H1 (cell line): ENCODE results near the gene ST13. TPM values are rescaled to one million over a fixed set of nuclear protein-coding genes. Genes with fewer than 3 reads are reported as not detected.
A peak's percentile ranks its signal among the peaks of the same experiment; 100 is the strongest.

Experiments used
- CTCF ChIA-PET: fragments of 300-600 bp; sonication (Branson Sonifier 250); formaldehyde crosslinking; loops from one replicate; lab custom pipeline; 2021; ENCODE audit not compliant: partially characterized antibody; lab: Charles Lee
- POLR2A ChIA-PET: fragments of 300-600 bp; sonication (Branson Sonifier 250); formaldehyde crosslinking; loops from one replicate; lab custom pipeline; 2021; ENCODE audit warnings: inconsistent platforms; ENCODE audit not compliant: partially characterized antibody; lab: Charles Lee
- DNase-seq, 2 experiments: peaks; one replicate each; pipeline versions ENCODE4 v3.0.0 to v3.0.0-alpha.2; 2010 to 2022; ENCODE audit warnings: low spot score in 2 of 2, low read depth in 1 of 2, mixed read lengths in 1 of 2
- FAIRE-seq: peaks from 2 replicates; lab custom pipeline; 2011; peaks lifted over from hg19 to GRCh38; lab: Jason Lieb, UNC
- H2AFZ ChIP-seq: 2 replicates; pipeline ENCODE4 v1.8.1; 2012; ENCODE audit warnings: low read length, inconsistent platforms
- H2AK5ac ChIP-seq: 2 replicates; pipeline ENCODE4 v1.6.1; 2013; ENCODE audit warnings: low read depth, low read length
- H2BK120ac ChIP-seq: replicated peaks from 2 replicates; pipeline ENCODE3; 2013; ENCODE audit warnings: low read depth, low read length, inconsistent platforms
- H2BK12ac ChIP-seq: 2 replicates; pipeline ENCODE4 v1.6.1; 2013; ENCODE audit warnings: low read depth, low read length
- H2BK15ac ChIP-seq: 2 replicates; pipeline ENCODE4 v1.6.1; 2013; ENCODE audit warnings: low read length
- H2BK20ac ChIP-seq: 2 replicates; pipeline ENCODE4 v1.6.1; 2013; ENCODE audit warnings: low read length
- H2BK5ac ChIP-seq: 2 replicates; pipeline ENCODE4 v1.6.1; 2013; ENCODE audit warnings: low read depth, low read length
- H3K14ac ChIP-seq: 2 replicates; pipeline ENCODE4 v1.6.1; 2013; ENCODE audit warnings: inconsistent platforms; ENCODE audit not compliant: insufficient read length
- H3K18ac ChIP-seq: 2 replicates; pipeline ENCODE4 v1.6.1; 2013; ENCODE audit warnings: low read length; ENCODE audit errors: extremely low read depth
- H3K23ac ChIP-seq: 2 replicates; pipeline ENCODE4 v1.6.1; 2013; ENCODE audit warnings: inconsistent platforms; ENCODE audit not compliant: insufficient read length
- H3K23me2 ChIP-seq: 2 replicates; pipeline ENCODE4 v1.6.1; 2013; ENCODE audit warnings: low read depth, low read length
- H3K27ac ChIP-seq: 2 replicates; pipeline ENCODE4 v1.6.1; 2011; ENCODE audit warnings: low read depth, low read length, inconsistent platforms
- H3K27me3 ChIP-seq, 4 experiments: replicated peaks in 1 of 4; 1 replicate in 1 of 4; 2 replicates in 3 of 4; pipeline versions ENCODE4 v1.6.1 to v1.8.1; 2011 to 2013; ENCODE audit warnings: low read length in 3 of 4, mild to moderate bottlenecking in 3 of 4, inconsistent platforms in 2 of 4, mixed read lengths in 2 of 4, moderate library complexity in 1 of 4; ENCODE audit not compliant: control insufficient read depth in 3 of 4, insufficient read depth in 3 of 4; ENCODE audit errors: extremely low read depth in 1 of 4
- H3K36me3 ChIP-seq, 4 experiments: 2 replicates each; pipeline versions ENCODE4 v1.6.1 to v1.8.1; 2011 to 2013; ENCODE audit warnings: mild to moderate bottlenecking in 4 of 4, low read length in 3 of 4, moderate library complexity in 2 of 4, control low read depth in 1 of 4, inconsistent platforms in 1 of 4; ENCODE audit not compliant: insufficient read depth in 4 of 4, control insufficient read depth in 2 of 4
- H3K4ac ChIP-seq: replicated peaks from 2 replicates; pipeline ENCODE3; 2013; ENCODE audit warnings: low read length, low read depth, mixed read lengths, inconsistent platforms; ENCODE audit not compliant: insufficient read length
- H3K4me1 ChIP-seq, 4 experiments: replicated peaks in 1 of 4; 1 replicate in 1 of 4; 2 replicates in 3 of 4; pipeline versions ENCODE4 v1.6.1 to v1.8.1; 2011 to 2013; ENCODE audit warnings: low read length in 3 of 4, inconsistent platforms in 2 of 4, mixed read lengths in 1 of 4; ENCODE audit not compliant: insufficient read depth in 4 of 4, control insufficient read depth in 3 of 4
- H3K4me2 ChIP-seq, 2 experiments: 2 replicates each; pipeline versions ENCODE4 v1.6.1 to v1.8.1; 2011 to 2013; ENCODE audit warnings: low read depth in 2 of 2, low read length in 2 of 2, control low read depth in 1 of 2, inconsistent platforms in 1 of 2, mild to moderate bottlenecking in 1 of 2; ENCODE audit not compliant: insufficient read depth in 1 of 2
- H3K4me3 ChIP-seq, 4 experiments: fragments of 200-600, 300-600 bp in 1 of 4; sonication (generic), shearing (Covaris generic), sonication (Bioruptor Twin) in 1 of 4; 2 replicates each; pipeline versions ENCODE4 v1.5.1 to v1.8.1; 2011 to 2016; ENCODE audit warnings: low read length in 4 of 4, low read depth in 3 of 4, control low read depth in 2 of 4, inconsistent platforms in 2 of 4, mild to moderate bottlenecking in 2 of 4, mixed read lengths in 1 of 4, moderate library complexity in 1 of 4; ENCODE audit not compliant: insufficient read depth in 2 of 4; ENCODE audit errors: extremely low read depth in 1 of 4
- H3K56ac ChIP-seq: replicated peaks from 2 replicates; pipeline ENCODE3; 2013; ENCODE audit warnings: low read depth, mild to moderate bottlenecking, mixed read lengths, low read length, inconsistent platforms; ENCODE audit not compliant: insufficient read length
- H3K79me1 ChIP-seq: 2 replicates; pipeline ENCODE4 v1.6.1; 2013; ENCODE audit warnings: low read depth, low read length, control low read depth
- H3K79me2 ChIP-seq, 2 experiments: 2 replicates each; pipeline versions ENCODE4 v1.6.1 to v1.8.1; 2012 to 2013; ENCODE audit warnings: low read length in 2 of 2, mild to moderate bottlenecking in 2 of 2, inconsistent platforms in 1 of 2; ENCODE audit not compliant: insufficient read depth in 2 of 2, control insufficient read depth in 1 of 2
- H3K9ac ChIP-seq, 4 experiments: replicated peaks in 1 of 4; 1 replicate in 1 of 4; 2 replicates in 3 of 4; pipeline versions ENCODE4 v1.6.1 to v1.8.1; 2011 to 2013; ENCODE audit warnings: low read depth in 3 of 4, low read length in 3 of 4, control low read depth in 2 of 4, mild to moderate bottlenecking in 2 of 4, moderate library complexity in 2 of 4, inconsistent platforms in 1 of 4; ENCODE audit errors: extremely low read depth in 1 of 4
- H3K9me3 ChIP-seq, 2 experiments: 2 replicates each; pipeline versions ENCODE4 v1.6.1 to v1.8.1; 2012 to 2013; ENCODE audit warnings: mild to moderate bottlenecking in 2 of 2, moderate library complexity in 2 of 2, control low read depth in 1 of 2, inconsistent platforms in 1 of 2, low read depth in 1 of 2, low read length in 1 of 2, mixed read lengths in 1 of 2; ENCODE audit not compliant: insufficient read depth in 2 of 2
- H4K20me1 ChIP-seq, 2 experiments: replicated peaks in 1 of 2; 2 replicates each; pipeline versions ENCODE3 to v1.8.1; 2011 to 2013; ENCODE audit warnings: inconsistent platforms in 2 of 2, low read length in 2 of 2, mild to moderate bottlenecking in 1 of 2; ENCODE audit not compliant: insufficient read depth in 2 of 2, control insufficient read depth in 1 of 2
- H4K5ac ChIP-seq: 2 replicates; pipeline ENCODE4 v1.6.1; 2013; ENCODE audit warnings: low read length, low read depth, mixed read lengths, inconsistent platforms; ENCODE audit not compliant: insufficient read length
- H4K8ac ChIP-seq: 2 replicates; pipeline ENCODE4 v1.8.0; 2013; ENCODE audit warnings: mild to moderate bottlenecking, moderate library complexity, low read length, inconsistent platforms; ENCODE audit not compliant: insufficient read depth; ENCODE audit errors: extremely low read depth
- H4K91ac ChIP-seq: replicated peaks from 2 replicates; pipeline ENCODE3; 2013; ENCODE audit warnings: low read length, mixed read lengths, inconsistent platforms; ENCODE audit not compliant: insufficient read length
- POLR2A ChIP-seq, 2 experiments: IDR thresholded peaks; 1 replicate in 1 of 2; 2 replicates in 1 of 2; pipeline ENCODE4 v1.6.1; 2011; ENCODE audit warnings: low read depth in 2 of 2, low read length in 2 of 2, mild to moderate bottlenecking in 2 of 2; ENCODE audit errors: control extremely low read depth in 1 of 2
- SAP30 ChIP-seq: fragments of 300-600 bp; sonication (generic); IDR thresholded peaks from 2 replicates; pipeline ENCODE4 v1.7.1; 2012; ENCODE audit warnings: low read length, moderate library complexity, mild to moderate bottlenecking, inconsistent platforms; ENCODE audit not compliant: insufficient read depth, insufficient replicate concordance
- WGBS, 2 experiments: shearing (Covaris generic) in 1 of 2; methylation state at CpG; one replicate each; pipeline versions ENCODE4 v1.1.6 to v1.1.7; 2013 to 2015; ENCODE audit warnings: low lambda C conversion rate in 2 of 2, mixed read lengths in 2 of 2, inconsistent platforms in 1 of 2, low coverage in 1 of 2, missing lambda C conversion rate in 1 of 2; ENCODE audit not compliant: insufficient replicate concordance in 2 of 2, insufficient coverage in 1 of 2, insufficient read length in 1 of 2; ENCODE audit errors: extremely low coverage in 1 of 2, missing lambda C conversion rate in 1 of 2; 5-methylcytosine and 5-hydroxymethylcytosine counted together
- polyA plus RNA-seq, 7 experiments: library from polyadenylated mRNA; depleted of rRNA in 3 of 7; stranded (reverse) in 5 of 7; unstranded in 2 of 7; fragments of >200 nt in 5 of 7; fragments of 200-250 nt in 2 of 7; gene quantifications; 1 replicate in 5 of 7; 2 replicates in 1 of 7; 4 replicates in 1 of 7; pipeline versions ENCODE4 v1.2.1 to v1.2.3, GENCODE V29; 2011 to 2013; ENCODE audit warnings: missing spikeins in 2 of 7, mixed read lengths in 2 of 7
- total RNA-seq: library from RNA; stranded (reverse); fragmentation: NEBNext Ultra II Directional; extraction: Animal tissue kit (Norgen Biotek cat#: 25700); gene quantifications from 2 replicates; pipeline ENCODE4 v1.2.1, GENCODE V29; 2021

ST13 gene
- total and polyA plus RNA-seq, 2 of the 8 experiments (the other 6 are each of a cell fraction or from before 2014, with no cell fraction given), result 52.0 to 305 TPM

- CTCF ChIA-PET, result no interaction called here
- TF ChIP-seq SAP30, result no peak
- no peak for TF ChIP-seq POLR2A (IDR thresholded peaks at IDR 0.05; ENCODE audit: control extremely low read depth in 1 of 2, low read depth in 2 of 2, low read length in 2 of 2)
- WGBS, 2 experiments, result 100% methylated on average over 1 of the region's 1 CpG; no CpG with 5 or more reads in 1 of the 2 experiments
Measured at GRCh38 chr22:40797427-40797826, 59.0 kb downstream of the ST13 start.

More at GRCh38 chr22:40797427-40797826, 59.0 kb downstream of the ST13 start:
- H2BK20ac ChIP-seq, result no peak overlapping the region
- no peaks in the 10 kb centered on the region for H3K4me1 ChIP-seq
- H4K91ac ChIP-seq, result no peak overlapping the region
- POLR2A ChIA-PET, result no interaction called here
- no peak overlapping the region for H4K8ac ChIP-seq
- no peak overlapping the region for H2AFZ ChIP-seq
- H2AK5ac ChIP-seq, result no peak overlapping the region
- H3K4me2 ChIP-seq, result no peak overlapping the region
- H3K79me1 ChIP-seq, result no peaks in the 10 kb centered on the region; the same call in 1 of the 2 replicates
- H3K27ac ChIP-seq, result no peak overlapping the region
- H3K23ac ChIP-seq, result no peak overlapping the region
- no peak overlapping the region for H3K18ac ChIP-seq
- H3K79me2 ChIP-seq, result no peaks in the 10 kb centered on the region
- peaks cover 0 to 12% (median 3%) of the 10 kb centered on the region in 4 experiments; a peak in 3 of 8 replicates for H3K36me3 ChIP-seq
- H3K9me3 ChIP-seq, result no peaks in the 10 kb centered on the region
- H3K4me3 ChIP-seq, result no peak overlapping the region
- no peaks in the 10 kb centered on the region for H4K20me1 ChIP-seq
- H3K4ac ChIP-seq, result no peak overlapping the region
- FAIRE-seq (no peak), DNase-seq (no peak)
- H2BK12ac ChIP-seq, result no peak overlapping the region
- H3K27me3 ChIP-seq, result no peaks in the 10 kb centered on the region
- H3K9ac ChIP-seq, result peak overlapping the region in 1 of 4 experiments; percentile 15; a peak in 1 of 7 replicates
- no peak overlapping the region for H3K14ac ChIP-seq
- no peak overlapping the region for H2BK15ac ChIP-seq
- H2BK5ac ChIP-seq, result no peak overlapping the region
- no peaks in the 10 kb centered on the region for H3K23me2 ChIP-seq
- H4K5ac ChIP-seq, result no peak overlapping the region
- H2BK120ac ChIP-seq, result no peak overlapping the region
- no peak overlapping the region for H3K56ac ChIP-seq
